ENCODE measurements around the gene NT5C3B. TPM values are rescaled to one million over a fixed set of nuclear protein-coding genes. Genes with fewer than 3 reads are reported as not detected.
"Not testable (repeated sequence)": the region's sequence is repeated elsewhere in the genome, so short reads cannot be mapped to it uniquely, and the experiment has no call there.

Gene NT5C3B
- 10 to 100 TPM; 16.0 to 18.8 TPM for total RNA-seq
- long read RNA-seq, transcript NT5C3B-216 (8 exons, 1,534 nt) = major isoform, 6 of 15 reads
- long read RNA-seq, partial matches to known transcripts = 0 of 15 reads
- long read RNA-seq, other reads (novel, unspliced or antisense) = 6 of 15 reads

DNA sequence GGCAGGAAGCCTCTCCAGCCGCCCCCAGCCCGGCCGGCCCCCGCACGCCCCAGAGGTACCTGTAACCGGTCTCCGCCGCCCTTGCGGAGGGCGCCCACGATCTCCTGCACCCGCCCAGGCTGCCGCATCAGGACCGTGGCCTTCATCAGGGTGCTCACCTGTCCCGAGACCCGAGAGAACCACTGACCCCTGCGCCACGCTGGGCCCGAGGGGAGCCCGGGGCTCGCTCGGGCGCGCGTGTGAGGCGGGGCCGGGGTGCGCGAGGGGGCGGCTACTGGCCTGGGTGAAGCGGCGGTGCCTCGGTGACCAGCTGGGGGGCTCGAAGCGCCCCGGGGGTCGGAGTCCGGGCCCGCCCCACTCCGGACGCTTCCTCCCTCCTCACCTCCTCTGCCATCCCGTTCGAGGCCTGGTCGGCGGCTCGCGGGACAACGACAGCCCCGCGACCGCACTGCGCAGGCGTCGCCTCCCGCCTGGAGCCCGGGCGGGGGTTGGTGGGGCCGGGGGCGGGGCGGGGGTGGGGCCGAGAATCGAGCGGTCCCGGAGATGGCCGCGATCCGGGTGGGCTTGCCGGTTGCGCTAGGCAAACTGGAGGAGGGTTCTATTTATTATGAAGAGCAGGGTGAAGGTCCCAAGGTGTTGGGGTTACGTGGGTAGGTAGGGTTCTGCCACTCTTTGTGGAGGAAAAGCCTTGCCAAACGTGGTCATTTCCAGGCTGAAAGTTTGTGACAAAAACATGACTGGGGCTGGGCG is at the start of gene NT5C3B:
NT5C3B (minus strand) TSS at position 433 of the 750 bp plus-strand sequence; CDS start at position 394, 39 bp downstream.
- ATAC-seq (peak; percentile 95), DNase-seq (peak; percentile 35 to 59)
- intact Hi-C loops (cut with DNase I, micrococcal nuclease) = no loop called here

DNA sequence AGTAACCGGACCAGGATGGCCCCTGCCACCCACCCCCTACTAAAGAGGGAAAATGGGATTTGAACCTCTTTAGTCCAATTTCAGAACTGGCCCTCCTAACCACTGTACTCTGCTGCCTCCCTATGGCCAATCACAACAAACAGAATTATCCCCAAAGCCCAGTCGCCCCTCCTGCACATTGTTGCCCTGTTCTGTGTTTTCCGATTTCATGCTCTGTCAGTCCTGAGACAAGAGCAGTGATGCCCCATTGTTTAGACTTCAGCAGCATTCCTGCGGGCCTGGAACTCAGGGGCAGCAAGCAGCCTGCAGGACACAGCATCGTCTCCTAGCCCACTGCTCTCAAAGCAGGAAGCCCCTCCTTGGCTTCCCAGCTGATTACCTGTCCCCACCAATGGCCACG is 49.7 kb upstream of the NT5C3B start:
- intact Hi-C loops (cut with DNase I, micrococcal nuclease) = loop anchor here in 1 of 2 donors (10.0 kb wide), 1 partner anchor 131 kb away; no protein-coding TSS in a partner anchor
- ATAC-seq (no peak), DNase-seq (no peak)

DNA sequence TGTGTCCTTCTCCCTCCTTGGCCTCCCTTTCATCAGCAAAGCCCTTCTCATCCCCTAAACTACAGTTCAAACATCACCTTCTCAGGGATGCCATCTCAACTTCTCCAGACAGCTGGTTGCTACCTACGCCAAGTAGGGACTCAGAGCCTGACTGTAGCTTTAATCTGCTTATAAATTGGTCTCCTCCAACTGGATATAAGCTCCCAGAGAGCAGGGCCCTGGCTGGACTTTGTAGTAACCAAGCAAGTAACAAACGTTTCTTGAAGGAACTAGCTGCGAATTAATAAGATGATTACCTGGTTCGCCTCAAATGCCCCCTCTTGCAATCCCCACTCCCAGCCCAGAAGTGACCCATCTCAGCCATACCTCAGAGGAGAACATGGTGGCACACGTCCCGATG is 46.7 kb upstream of the NT5C3B start:
- intact Hi-C loops (cut with DNase I, micrococcal nuclease) = loop anchor here in 1 of 2 donors (10.0 kb wide), 1 partner anchor 128 kb away; no protein-coding TSS in a partner anchor
- ATAC-seq (no peak), DNase-seq (no peak)

DNA sequence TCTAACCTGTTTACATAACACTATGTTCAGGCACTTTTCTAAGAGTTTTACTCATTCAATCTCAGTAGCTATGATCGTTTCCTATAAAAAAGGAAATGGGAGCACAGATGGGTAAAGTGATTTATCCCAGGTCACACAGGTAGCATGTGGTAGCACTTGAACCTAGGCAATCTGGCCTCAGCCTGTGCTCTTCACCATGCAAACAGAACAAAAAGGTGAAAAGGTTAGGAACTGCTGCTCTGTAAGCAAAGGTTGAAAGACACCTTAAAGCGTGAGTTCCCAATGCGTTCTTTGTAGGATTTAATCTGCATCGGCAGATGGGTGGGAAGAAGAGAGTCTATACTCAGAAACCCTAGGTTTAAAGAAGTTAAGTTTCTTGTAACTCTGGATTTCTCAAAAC is 44.1 kb upstream of the NT5C3B start:
- intact Hi-C loops (cut with DNase I, micrococcal nuclease) = loop anchor here in 1 of 2 donors (10.0 kb wide), 1 partner anchor 125 kb away; no protein-coding TSS in a partner anchor
- no peak for ATAC-seq
- no peak for DNase-seq

DNA sequence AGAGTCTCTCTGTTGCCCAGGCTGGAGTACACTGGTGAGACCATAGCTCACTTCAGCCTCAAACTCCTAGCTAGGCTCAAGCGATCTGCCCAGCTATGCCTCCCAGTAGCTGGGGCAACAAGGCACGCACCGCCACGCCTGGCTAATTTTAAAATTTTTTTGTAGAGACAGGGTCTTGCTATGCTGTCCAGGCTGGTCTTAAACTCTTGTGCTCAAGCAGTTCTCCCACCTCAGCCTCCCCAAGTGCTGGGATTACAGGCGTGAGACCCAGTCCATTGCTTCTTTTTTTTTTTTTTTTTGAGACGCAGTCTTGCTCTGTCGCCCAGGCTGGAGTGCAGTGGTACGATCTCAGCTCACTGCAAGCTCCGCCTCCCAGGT is 38.2 kb upstream of the NT5C3B start:
- DNase-seq; intact Hi-C loops (cut with DNase I, micrococcal nuclease); ATAC-seq: not testable (repeated sequence)

DNA sequence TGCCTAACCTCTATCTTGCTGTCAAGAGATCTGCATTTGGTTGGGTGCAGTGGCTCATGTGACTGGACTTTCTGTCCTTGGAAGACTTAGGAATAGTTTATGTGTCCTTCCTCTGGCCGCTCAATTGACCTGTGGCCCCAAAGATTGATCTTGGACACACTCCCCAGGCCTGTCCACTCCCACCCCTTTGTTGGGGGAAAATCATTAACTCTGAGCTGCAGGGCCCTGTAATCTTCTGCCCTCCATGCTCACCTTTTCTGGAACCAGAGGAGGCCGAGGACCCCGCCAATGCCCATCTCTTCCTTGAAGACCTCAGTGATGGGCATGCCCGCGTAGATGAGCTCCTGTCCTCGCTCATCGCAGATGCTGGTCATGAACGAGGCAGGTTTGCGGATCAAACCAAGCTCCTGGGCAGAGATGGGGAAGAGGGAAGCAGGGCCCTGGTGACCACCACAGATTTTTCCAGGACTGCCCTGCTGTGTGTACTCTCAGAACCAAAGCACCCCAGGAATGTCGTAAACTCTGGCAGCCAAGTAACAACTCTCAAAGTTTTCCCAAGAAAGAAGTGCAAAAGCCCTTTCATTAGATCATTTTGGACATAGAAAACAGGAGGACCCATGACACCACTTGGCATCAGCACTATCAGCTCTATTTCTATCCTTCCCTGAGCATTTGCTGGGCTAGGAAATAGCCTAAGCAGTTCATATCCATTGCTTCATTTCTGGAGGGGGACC is 37.7 kb upstream of the NT5C3B start:
- ATAC-seq = no peak
- intact Hi-C loops (cut with DNase I, micrococcal nuclease) = no loop called here
- DNase-seq = no peak

DNA sequence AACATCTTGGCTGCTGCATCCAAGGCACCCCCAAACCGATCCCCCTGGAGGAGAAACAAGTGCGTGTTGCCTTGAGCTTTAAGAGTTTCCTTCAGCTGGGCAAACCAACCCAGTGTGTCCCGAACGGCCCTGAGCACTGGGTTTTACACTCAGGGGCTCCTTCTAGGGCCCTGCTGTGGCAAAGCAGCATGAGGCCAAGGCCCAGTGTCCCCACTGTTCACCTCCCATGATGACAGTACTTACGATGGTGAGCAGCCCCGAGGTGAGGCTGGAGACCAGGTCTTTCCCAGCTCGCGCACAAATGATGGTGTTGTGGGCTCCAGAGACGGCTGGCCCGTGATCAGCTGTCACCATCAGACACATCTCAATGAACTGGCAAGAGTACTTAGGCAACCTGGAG is 35.8 kb upstream of the NT5C3B start:
- DNase-seq = no peak
- ATAC-seq = no peak
- intact Hi-C loops (cut with DNase I, micrococcal nuclease) = no loop called here

DNA sequence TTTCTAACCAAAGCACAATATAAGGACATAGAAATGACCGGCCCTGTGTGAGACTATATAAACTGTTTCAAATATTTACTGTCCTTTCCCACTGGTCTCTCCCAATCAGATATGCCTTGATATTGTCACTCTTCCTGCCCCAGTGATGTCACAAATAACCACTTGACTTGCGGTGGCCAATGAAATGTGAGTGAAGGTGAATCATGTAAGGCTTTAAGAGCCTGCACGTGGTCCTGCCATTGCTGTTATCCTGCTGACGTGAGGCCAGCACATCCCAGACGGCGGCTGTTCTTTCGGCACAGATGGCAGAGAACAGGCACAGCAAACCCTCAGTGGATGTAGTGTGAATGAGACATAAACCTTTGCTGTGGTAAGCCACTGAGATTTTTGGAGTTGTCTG is 34.6 kb upstream of the NT5C3B start:
- ATAC-seq (no peak), DNase-seq (no peak)
- intact Hi-C loops (cut with DNase I, micrococcal nuclease) = no loop called here

DNA sequence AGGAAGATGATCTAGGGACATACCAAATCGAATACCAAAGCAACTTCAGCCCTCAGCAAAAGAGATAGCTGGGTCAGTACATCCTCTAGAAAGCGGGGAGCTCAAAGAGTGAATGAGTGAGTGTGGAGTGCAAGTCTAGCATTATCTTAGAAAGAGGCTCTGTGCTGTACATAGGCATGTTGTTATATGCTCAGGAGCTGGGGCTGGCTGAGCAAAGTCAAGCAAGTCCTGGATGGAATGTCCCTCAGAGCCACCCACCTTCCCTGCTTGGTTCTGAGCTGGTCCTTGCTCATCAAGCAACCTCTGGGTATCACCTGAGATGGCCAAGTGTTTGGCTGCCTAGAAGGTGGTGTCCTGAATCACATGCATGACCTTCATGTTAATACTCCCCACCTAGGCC is 34.1 kb upstream of the NT5C3B start:
- ATAC-seq (no peak), DNase-seq (no peak)
- intact Hi-C loops (cut with DNase I, micrococcal nuclease) = no loop called here

DNA sequence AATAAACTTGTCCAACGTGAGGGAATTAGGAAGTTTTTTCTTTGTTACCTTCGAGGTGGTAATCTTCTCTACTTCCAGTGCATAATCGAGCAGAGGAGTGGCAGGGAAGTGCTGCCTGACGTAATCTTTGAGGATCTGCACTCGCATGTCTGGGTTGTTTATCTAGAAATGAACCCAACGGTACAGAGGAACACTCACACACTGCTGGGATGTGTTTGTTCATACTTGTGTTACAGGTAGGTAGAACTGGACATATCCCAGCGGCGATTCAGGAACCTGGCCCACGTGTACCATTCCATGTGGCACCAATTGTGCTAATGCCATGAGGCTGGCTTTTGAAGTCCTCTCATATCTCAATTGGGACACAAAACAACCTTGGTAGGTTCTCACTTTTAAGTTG is 33.4 kb upstream of the NT5C3B start:
- ATAC-seq = no peak
- no peak for DNase-seq
- intact Hi-C loops (cut with DNase I, micrococcal nuclease) = no loop called here

DNA sequence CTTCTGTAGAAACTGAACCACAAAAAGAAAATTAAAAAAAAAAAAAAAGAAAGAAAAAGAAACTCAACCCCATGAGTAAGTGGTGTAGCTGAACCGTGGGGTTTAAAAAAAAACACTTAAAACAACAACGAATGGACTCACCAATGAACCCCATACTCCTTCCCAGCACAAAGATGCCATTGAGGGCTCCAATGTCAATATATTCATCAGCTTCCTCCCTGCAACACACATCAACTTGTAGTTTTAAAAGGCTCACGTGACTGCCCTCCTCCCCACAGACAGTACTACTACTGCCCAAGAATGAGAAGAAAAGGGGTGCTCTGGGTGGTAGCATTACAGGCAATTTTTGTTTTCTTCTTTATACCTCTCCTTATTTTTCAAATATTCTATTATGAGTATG is 32.5 kb upstream of the NT5C3B start:
- intact Hi-C loops (cut with DNase I, micrococcal nuclease) = no loop called here
- ATAC-seq = no peak
- DNase-seq = no peak

DNA sequence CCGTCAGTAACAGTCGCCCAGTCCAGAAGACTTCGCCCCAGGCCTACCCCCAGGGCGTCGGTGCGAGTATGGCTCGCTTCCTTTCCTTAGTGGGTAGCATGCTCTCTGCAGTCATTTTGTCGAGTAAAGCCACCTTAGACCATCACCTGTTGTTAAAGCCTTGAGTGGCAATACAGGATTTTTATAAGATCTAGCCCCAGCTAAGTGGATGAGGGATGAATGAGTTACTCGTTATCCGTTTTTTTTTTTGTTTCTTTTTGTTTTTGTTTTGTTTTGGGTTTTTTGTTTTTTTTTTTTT is 29.5 kb upstream of the NT5C3B start:
- intact Hi-C loops (cut with DNase I, micrococcal nuclease) = no loop called here
- DNase-seq (no peak), ATAC-seq (no peak)

DNA sequence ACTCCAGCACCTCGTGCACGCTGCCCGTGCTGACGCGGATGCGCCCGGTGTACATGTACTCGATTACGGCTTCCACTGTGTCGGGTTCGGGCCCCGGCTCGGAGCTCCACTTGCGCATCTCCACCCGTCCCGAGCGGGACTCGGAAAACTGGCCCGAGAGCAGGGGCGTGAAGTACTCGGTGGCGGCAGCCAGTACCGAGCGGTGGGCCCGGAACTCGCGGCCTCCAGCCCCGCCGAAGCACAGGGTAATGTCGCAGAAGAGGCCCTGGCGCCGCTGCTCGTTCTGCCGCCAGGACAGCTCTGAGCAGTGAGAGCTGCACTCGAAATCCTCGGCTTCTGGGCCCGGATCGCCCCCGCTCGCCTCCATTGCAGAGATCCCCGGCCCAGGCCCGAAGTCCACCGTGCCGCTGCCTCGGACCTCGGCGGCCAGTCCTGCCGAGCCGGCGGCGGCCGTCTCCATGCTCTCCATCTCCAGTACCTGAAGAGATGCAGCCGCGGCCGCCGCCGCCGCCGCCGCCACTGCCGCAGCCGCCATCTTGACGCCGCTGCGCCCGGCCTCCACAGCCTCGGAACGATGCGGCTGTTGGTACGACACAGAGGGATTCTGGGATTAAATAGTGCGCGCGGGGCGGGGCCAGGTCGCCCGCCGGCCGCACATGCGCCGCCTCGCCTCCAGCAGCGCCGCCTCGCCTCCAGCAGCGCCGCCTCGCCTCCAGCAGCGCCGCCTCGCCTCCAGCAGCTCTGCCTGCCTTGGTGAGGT is 29.0 kb upstream of the NT5C3B start, which contains the start of gene KLHL11:
KLHL11 (minus strand) TSS at position 588 of the 760 bp plus-strand sequence; CDS start at position 535, 53 bp downstream.
- intact Hi-C loops (cut with DNase I, micrococcal nuclease) = no loop called here
- DNase-seq (peak; percentile 85 to 92), ATAC-seq (peak; percentile 96)

DNA sequence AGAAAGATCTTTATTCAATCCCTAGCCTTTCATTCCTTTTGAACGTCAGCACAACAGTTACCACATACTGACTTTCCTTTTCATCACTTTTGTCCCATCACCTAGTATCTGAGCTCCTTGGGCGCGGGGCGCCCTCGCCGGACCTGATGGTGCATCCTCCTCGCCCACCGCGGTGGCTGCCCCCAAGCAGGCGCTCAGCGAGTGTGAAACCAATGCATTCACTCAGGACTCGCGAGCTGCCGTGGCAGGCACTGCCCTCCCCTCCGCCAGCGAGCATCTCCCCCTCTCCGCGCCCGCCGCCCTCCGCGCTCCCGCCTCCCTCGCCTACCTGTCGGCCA is 28.4 kb upstream of the NT5C3B start:
- no peak for ATAC-seq
- peak in 1 of 2 donors; percentile 50 for DNase-seq
- intact Hi-C loops (cut with DNase I, micrococcal nuclease) = no loop called here

DNA sequence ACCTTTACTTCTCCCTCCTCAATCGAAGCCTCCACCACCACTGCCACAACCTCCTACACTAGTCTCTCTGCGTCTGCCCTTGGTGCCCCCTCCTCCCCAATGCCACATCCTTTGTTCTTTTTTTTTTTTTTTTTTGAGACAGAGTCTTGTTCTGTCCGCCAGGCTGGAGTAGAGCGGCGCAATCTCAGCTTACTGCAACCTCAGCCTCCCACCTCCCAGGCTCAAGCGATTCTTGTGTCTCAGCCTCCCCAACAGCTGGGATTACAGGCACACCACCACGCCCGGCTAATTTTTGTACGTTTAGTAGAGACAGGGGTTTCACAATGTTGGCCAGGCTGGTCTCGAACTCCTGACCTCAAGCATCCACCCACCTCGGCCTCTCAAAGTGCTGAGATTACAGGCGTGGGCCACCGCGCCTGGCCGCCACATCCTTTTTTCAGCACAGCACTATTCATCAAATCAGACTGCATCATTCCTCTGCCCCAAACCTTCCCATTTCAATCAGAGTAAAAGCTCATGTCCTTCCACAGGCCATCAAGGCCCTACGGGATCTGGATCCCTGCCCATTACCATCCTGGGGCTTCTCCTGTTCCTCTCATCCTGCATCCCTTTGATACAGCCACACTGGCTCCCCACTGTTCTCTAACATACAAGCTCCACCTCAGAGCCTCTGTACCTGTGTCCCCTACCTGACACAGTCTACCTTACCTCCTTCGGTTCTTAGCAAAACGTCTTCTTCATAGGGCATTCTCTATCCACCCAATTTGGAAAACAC is 27.2 kb upstream of the NT5C3B start:
- ATAC-seq (no peak), DNase-seq (no peak)
- intact Hi-C loops (cut with DNase I, micrococcal nuclease) = no loop called here

DNA sequence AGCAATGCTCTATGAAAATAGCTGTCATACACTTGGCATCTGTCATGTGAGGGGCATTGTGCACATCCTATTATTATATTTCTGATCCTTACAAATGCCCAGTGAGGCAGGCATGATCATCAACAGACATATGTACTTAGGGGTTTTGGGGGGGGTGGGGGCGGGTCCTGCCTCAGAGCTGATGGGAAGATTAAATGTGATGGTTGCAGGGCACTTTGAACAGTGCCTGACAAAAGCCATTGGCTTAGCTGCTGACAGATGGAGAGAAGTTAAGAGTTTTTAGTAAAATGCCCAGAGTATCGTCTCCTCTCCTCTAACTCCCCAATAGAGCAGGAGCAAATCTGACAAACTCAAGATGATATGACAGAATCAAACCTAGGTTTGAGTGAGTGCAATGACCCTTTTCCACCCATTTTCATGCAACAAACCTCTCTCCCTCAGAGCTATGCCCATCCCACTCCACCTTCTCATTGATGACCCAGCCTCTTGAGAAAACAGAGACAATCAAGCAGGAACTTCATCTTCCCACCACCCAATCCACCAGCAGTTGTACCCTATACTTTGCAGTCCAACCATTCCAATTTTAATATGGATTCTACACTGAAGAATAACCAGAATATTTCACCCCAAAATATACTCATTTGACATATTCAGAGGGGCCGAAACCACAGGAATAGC is 24.4 kb upstream of the NT5C3B start:
- DNase-seq = no peak
- intact Hi-C loops (cut with DNase I, micrococcal nuclease) = no loop called here
- ATAC-seq = no peak

DNA sequence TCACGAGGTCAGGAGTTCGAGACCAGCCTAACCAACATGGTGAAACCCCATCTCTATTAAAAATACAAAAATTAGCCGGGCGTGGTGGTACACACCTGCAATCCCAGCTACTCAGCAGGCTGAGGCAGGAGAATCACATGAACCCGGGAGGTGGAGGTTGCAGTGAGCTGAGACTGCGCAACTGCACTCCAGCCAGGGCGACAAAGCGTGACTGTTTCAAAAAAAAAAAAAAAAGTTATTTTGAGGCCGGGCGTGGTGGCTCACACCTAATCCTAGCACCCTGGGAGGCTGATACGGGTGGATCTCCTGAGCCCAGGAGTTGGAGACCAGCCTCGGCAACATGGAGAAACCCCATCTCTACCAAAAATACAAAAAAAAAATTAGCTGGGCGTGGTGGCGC is 15.3 kb upstream of the NT5C3B start:
- intact Hi-C loops (cut with DNase I, micrococcal nuclease); DNase-seq; ATAC-seq: not testable (repeated sequence)
